HG02642 (cell line): ENCODE results near the gene VPS13A.

Experiments used
- ATAC-seq: cut with Tn5 transposase; IDR thresholded peaks from one replicate; pipeline ENCODE4 v1.9.1; 2021; ENCODE audit warnings: mild to moderate bottlenecking; ENCODE audit not compliant: unreplicated experiment, poor library complexity

The VPS13A gene

GRCh38 chr9:77177143-77177893, at the start of gene VPS13A:
TSS of gene VPS13A (plus strand) at chr9:77177534. CDS start at chr9:77177705, 171 bp downstream.
- ATAC-seq, result peak; percentile 91

DNA sequence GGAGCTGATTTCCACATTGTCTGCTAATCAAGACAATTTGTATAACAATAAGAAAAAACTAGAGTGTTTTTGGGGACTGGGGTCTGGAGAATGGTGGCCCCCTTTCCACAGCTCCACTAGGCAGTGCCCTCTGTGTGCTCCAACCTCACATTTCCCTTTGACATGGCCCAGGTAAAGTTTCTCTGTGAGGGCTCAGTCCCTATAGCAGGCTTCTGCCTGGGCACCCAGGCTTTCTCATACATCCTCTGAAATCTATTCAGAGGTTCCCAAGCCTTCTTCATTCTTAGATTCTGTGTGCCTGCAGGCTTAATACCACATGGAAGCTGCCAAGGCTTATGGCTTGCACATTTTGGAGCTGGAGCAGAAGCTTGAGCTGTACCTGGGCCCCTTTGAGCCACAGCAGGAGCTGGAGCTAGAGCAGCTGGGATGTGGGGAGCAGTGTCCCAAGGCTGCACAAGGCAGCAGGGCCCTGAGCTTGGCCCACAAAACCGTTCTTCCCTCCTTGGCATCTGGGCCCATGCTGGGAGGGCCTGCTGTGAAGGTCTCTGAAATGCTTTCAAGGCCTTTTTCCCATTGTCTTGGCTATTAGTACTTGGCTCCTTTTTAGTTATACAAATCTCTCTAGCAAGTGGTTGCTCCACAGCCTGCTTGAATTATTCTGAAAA, 49.1 kb upstream of the VPS13A start:
- no peak for ATAC-seq

GRCh38 chr9:77131399-77131798, 45.9 kb upstream of the VPS13A start:
- no peak for ATAC-seq

DNA sequence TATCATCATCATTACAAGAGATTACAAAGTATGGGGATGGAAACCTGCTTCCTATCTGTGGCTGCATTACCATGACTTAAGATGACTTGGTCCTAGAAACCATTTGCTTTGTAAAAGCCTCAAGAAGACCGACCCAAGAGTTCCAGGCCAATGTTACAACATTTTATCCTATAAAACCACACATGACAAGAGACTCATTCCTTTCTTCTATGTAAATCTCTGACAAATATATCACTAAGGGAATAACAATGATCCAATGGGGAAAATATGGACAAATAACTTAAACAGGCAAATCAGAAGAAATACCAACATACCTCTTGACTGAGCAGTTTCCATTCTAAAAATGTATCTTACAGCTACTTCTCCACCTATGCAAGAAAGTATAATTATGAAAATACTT, 44.3 kb upstream of the VPS13A start:
- ATAC-seq, result no peak

- no peak for ATAC-seq
These were observed 35.0 kb upstream of the VPS13A start for GRCh38 chr9:77142366-77142765.

DNA sequence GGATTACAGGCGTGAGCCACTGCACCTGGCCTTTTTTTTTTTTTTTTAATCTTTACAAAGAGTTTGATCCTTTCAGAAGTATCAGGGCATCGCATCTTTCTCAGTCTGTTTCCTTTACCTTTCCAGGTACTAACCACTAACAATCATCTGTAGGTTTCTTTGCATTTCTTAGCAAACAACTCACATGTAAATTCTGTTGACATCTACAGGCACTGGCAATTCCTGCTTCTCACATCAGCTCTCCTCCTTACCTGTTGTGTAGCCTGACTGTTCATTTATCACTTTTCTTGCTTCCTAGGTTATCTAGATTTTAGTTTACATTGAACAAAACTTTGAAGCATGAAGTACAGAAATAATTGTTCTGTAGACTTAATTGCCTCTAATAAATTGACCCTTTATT, 27.5 kb upstream of the VPS13A start:
- ATAC-seq, result no peak

DNA sequence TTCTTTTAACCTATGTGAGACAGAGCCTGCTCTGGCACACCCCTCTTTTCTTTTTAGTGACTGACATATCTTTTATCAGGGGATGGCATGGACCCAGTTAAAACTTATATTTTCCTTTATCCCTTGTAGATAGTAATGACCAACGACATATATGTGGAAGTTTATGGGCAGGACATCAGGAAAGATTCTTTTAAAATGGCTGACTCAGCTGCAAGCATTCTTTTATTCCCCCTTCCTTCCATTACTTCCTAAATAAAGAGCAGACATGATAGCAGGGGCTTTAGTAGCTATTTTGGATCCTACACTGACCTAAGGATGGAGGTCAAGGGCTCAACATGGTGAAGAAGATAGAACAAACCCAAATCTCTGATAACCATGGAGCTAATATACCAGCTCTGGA, 25.0 kb upstream of the VPS13A start:
- ATAC-seq, result no peak

GRCh38 chr9:77156646-77157371, 20.5 kb upstream of the VPS13A start:
- no peak for ATAC-seq

GRCh38 chr9:77158772-77159513, 18.4 kb upstream of the VPS13A start:
- ATAC-seq, result no peak

DNA sequence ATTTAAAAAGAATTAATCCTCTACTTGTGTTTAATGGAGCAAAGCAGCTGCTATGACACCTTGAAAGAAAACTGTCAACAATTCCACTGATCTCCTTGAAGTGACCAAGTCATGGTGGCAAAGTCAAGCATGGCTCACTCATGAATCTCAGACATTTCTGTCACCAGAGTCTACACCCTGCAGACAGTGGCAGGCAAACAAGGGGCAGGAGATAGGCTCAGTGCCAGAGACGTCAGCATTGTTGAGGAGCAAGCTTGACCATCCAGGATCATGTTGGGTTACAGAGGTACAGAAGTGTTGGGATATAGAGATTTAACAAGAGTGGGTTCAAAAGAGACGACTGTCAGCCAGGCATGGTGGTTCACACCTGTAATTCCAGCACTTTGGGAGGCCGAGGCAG, 16.1 kb upstream of the VPS13A start:
- ATAC-seq, result no peak

DNA sequence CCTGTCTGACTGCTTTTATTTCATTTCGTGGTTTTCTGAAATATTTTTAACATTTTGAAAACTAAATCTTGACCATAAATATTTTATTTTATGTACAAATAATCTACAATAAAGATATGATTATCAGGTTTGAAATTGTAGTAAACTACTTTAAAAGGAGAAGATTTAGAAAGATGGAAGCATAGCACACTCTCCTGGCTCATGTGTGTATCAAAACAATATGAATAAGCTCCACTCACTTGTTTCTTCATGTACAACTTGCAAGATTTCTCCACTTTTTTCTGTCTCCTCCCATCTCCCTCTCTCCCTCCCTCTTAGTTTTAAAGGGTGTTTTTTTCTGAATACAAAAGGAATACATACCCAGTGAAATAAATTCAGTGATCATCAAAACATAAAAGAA, 15.4 kb upstream of the VPS13A start:
- ATAC-seq, result no peak

DNA sequence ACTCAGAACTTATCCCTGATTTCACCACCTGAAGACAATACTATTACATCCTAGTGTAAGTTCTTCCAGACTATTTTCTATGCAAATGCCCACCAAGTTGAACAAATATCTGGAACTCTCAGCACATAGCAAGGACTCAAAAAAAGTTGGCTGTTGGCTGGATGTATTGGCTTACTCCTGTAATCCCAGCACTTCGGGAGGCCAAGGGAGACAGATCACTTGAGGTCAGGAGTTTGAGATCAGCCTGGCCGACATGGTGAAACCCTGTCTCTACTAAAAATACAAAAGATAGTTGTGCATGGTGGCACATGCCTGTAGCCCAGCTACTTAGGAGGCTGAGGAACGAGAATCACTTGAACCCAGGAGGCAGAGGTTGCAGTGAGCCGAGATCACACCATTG, 15.0 kb upstream of the VPS13A start:
- no peak for ATAC-seq

DNA sequence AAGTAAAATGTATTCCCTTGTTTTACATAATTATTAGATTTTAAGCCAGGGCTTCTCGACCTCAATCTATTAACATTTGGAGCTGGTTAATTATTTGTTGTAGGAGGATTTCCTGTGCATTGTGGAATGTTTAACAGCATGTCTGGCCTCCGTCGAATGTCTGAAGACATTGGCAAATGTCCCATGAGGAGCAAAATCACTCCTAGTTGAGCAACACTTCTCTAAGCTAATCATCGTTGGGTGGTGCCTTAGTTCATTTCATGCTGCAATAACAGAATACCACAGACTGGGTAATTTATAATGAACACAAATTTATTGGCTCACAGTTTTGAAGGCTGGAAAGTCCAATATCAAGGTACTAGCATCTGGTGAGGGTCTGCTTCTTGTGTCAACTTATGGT, 13.4 kb upstream of the VPS13A start:
- no peak for ATAC-seq

DNA sequence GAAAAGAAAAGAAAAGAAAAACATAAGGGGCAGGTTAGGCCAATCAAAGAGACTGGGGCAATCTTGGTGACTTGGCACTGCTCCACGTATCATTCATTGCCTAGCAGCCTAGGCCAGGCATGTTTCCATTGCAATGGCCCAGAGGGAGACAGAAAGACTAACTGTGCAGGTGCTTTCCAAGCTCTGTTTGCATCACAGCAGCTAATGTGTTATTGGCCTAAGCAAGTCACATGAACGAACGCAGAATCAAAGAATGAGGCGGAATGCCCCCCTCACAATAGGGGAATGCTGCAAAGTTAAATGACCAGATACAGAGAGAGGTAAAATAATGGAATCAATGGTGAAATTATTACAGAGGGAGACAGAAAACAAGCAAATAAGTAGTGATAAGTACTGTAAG, 11.1 kb upstream of the VPS13A start:
- ATAC-seq, result no peak

- no peak for ATAC-seq
These were observed 6.2 kb upstream of the VPS13A start for GRCh38 chr9:77170991-77171699.

GRCh38 chr9:77175151-77175550, 2.2 kb upstream of the VPS13A start:
- no peak for ATAC-seq

- no peak for ATAC-seq
These were observed 1.2 kb upstream of the VPS13A start for GRCh38 chr9:77176106-77176505.

- no peak for ATAC-seq
These were observed 620 bp upstream of the VPS13A start for GRCh38 chr9:77176686-77177142.

DNA sequence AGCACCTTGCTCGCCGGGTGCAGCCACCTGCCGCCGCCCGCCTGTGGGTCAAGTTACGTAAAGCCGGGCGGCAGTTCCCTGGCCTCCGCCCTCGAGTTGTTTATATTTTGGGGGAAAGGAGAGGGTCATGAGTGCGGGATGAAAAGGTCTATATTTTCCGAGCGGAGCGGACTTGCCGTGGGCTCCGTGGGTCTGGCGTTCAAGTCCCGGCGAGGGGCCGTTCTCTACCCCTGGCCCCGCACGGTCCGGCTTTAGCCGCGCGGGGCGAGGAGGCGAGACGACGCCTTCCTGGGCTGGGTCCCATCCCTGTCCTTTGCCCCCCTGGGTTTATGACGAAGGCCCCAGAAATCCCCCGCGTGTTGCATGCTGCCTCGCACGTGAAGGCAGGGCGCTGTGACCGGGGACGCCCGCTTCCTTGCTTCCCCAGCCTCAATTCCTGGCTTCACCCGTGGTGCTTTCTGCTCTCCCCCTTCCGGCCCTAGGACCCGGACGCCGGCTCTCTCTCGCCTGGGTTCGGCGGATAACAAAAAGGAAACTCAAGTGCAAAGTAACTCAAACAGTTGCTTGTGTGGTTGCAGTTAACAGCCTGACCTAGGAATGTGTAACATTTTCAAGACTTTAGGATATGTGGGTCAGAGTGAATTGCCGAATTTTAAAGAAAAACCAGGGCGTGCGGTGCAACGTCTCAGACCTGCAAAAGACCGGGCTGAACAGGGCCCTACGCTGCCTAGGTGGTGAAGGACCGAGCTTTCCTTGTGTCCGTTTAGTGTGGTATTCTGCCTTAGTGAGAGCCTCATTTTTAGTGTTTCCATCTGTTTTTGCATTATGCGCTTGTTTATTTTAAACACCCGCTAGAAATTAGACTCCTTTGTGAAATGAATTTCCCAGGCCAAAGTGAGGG, 810 bp downstream of the VPS13A start:
- ATAC-seq, result peak; percentile 20
